ENCODE data around the gene HIPK4. TPM values are rescaled to one million over a fixed set of nuclear protein-coding genes. Genes with fewer than 3 reads are reported as not detected.

The HIPK4 gene
- total RNA-seq, 1 donor from 2014 or later = 0.30 TPM

- no peak for TF ChIP-seq CTCF (conservative IDR thresholded peaks at IDR 0.05)
- no peak overlapping the region for H3K4me3 Mint-ChIP-seq
- peak overlapping the region; percentile 57 for H3K27ac Mint-ChIP-seq (ENCODE audit: unreplicated experiment)
- no peaks in the 10 kb centered on the region for H3K36me3 Mint-ChIP-seq (ENCODE audit: low read depth)
- no peaks in the 10 kb centered on the region for H3K9me3 Mint-ChIP-seq
- no peak for DNase-seq (ENCODE audit: low read depth, low spot score)
- H3K4me1 Mint-ChIP-seq = no peaks in the 10 kb centered on the region
- no peaks in the 10 kb centered on the region for H3K27me3 Mint-ChIP-seq (ENCODE audit: low read depth)
These were observed 33.0 kb downstream of the HIPK4 start for GRCh38 chr19:40356681-40357595.

- H3K4me1 Mint-ChIP-seq = no peaks in the 10 kb centered on the region
These were observed 33.9 kb downstream of the HIPK4 start for GRCh38 chr19:40355975-40356680.

DNA sequence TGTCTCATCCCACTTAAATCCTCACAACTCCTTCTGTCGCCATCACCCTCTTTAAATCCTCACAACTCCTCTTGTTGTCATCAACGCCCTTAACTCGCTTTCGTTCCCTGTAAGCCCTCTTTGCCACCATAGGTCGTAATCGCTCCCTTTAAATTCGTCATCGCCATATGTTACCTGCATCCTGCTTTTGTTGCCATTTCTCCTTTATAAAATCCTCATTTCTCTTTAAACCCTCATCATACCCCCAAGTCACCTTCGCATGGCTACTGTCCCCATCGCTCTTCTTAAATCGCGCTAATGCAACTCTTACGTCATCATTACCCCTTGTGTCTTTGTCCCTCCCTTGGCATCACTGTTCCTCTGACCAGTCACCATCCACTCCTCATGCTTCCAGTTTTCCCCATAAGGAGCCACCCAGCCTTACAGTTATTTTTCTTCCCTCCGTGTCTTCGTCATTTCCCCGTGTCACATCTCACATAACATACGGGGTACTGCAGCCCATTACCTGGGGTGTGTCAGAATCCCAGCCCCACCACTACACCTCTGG is 40.9 kb downstream of the HIPK4 start:
- no peak for DNase-seq (ENCODE audit: low read depth, low spot score)
- no peaks in the 10 kb centered on the region for H3K36me3 Mint-ChIP-seq (ENCODE audit: low read depth)
- H3K4me3 Mint-ChIP-seq = peak overlapping the region; percentile 91

More at GRCh38 chr19:40355975-40356680, 33.9 kb downstream of the HIPK4 start:
- Mint-ChIP-seq H3K9me3 (no peaks in the 10 kb centered on the region), H3K36me3 (ENCODE audit: low read depth) (no peaks in the 10 kb centered on the region), H3K27me3 (ENCODE audit: low read depth) (no peaks in the 10 kb centered on the region), H3K27ac (ENCODE audit: unreplicated experiment) (peak overlapping the region; percentile 57), H3K4me3 (no peak overlapping the region)
- DNase-seq (ENCODE audit: low read depth, low spot score) = no peak
- TF ChIP-seq CTCF (conservative IDR thresholded peaks at IDR 0.05) = no peak

DNA sequence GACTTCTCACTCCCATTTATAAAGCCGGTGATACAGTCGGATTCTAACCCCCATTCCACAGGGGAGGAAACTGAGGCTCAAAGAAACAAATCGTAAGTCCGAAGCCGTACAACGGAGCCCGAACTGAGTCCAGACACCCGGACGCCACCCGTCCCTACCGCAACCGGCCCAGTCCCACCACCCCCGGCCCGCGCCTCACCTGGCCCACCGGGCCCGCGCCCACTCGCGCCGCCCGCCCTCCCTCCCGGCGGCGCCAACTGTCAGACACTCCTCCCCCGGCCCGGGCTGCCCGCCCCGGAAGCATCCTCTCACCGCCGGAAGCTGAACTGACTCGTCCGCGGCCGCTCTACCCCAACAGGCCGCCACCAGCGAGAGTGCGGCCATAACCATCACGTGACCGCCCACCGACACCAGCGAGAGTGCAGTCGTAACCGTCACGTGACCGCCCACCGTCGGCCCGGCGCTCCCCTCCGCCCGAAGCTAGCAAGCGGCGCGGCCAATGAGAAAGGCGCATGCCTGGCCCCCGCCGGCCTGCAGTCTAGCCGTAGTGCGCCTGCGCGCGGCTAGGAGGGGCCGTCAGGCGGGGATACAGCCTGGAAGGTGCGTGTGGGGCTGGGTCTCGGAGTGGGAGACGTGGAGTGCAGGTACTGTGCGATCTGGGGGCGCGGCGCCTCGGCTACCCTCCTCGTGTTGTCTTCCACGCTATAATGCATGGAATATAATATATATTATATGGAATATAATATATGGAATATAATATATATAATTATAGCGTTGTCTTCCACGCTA is 41.7 kb downstream of the HIPK4 start, which contains the start of the genes C19orf47 and PLD3:
TSS of gene C19orf47 (minus strand) at position 273 of the 789 bp plus-strand sequence. CDS start 6,540 bp downstream, outside the sequence.
TSS of gene PLD3 (plus strand) at position 571 of the 789 bp plus-strand sequence. CDS start 17,789 bp downstream, outside the sequence.
- Mint-ChIP-seq H3K4me1 (peaks cover 25% of the 10 kb centered on the region), H3K36me3 (ENCODE audit: low read depth) (no peaks in the 10 kb centered on the region), H3K4me3 (peak within 1 kb of the TSS; percentile 91), H3K27me3 (ENCODE audit: low read depth) (no peaks in the 10 kb centered on the region), H3K9me3 (no peaks in the 10 kb centered on the region), H3K27ac (ENCODE audit: unreplicated experiment) (peak within 1 kb of the TSS; percentile 68)
- TF ChIP-seq CTCF (conservative IDR thresholded peaks at IDR 0.05) = no peak
- peak; percentile 95 for DNase-seq (ENCODE audit: low read depth, low spot score)

More for the DNA sequence above, 40.9 kb downstream of the HIPK4 start:
- TF ChIP-seq CTCF (conservative IDR thresholded peaks at IDR 0.05) = no peak
- Mint-ChIP-seq H3K4me1 (peaks cover 25% of the 10 kb centered on the region), H3K27ac (ENCODE audit: unreplicated experiment) (peak overlapping the region; percentile 59), H3K27me3 (ENCODE audit: low read depth) (no peaks in the 10 kb centered on the region), H3K9me3 (no peaks in the 10 kb centered on the region)

DNA sequence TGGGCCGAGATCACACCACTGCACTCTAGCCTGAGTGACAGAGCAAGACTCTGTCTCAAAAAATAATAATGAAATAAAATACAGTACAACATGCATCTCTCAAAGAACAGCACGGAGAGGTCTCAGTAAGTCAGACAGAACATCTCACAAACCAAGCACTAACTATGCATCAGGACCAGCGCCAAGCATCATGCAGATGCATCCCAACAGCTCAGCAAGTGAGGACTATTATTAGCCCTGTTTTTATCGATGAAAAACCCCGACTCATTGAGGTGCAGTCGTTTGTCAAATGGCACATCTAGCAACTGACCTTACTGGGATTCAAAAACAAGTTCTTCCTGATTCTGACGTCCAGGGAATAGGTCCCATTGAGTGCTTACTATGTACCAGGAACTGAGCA is 45.6 kb downstream of the HIPK4 start:
- H3K9me3 Mint-ChIP-seq = no peaks in the 10 kb centered on the region
- DNase-seq (ENCODE audit: low read depth, low spot score) = no peak
- no peaks in the 10 kb centered on the region for H3K27me3 Mint-ChIP-seq (ENCODE audit: low read depth)
- peaks cover 24% of the 10 kb centered on the region for H3K4me1 Mint-ChIP-seq
- peak overlapping the region; percentile 66 for H3K4me3 Mint-ChIP-seq
- H3K27ac Mint-ChIP-seq (ENCODE audit: unreplicated experiment) = no peak overlapping the region
- H3K36me3 Mint-ChIP-seq (ENCODE audit: low read depth) = peaks cover 1% of the 10 kb centered on the region
- no peak for TF ChIP-seq CTCF (conservative IDR thresholded peaks at IDR 0.05)

Data from neural crest cell (in vitro differentiated cells).